Measurements from ENCODE around the gene RAB2B.

DNA sequence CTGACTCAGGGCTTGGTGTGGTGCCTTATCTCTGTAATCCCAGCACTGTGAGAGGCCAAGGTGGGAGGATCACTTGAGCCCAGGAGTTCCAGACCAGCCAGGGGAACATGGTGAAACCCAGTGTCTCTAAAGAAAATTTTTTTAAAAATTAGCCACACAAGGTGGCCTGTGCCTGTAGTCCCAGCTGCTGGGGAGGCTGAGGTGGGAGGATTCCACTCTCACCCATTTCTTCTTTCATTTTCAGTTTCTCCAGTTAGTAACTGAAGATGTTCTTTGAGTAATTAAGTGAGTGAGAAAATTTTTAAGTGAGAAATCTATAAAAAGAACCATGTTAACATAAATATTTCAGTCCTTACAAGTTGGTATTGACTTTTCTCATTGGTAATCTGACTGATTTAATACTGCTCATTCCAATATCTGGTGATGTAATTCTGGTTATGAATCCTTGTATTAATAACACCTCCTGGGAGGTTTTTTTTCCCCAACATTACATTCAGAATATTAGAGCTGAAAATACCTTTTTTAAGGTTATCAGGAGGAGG is 28.3 kb upstream of the RAB2B start:
- TF ChIP-seq CTCF (IDR thresholded peaks at IDR 0.05): no peak
- no peak for TF ChIP-seq POLR2A (IDR thresholded peaks at IDR 0.05)

Data from lower leg skin (tissue), 3 donors.